GM12878 (cell line): ENCODE data around the gene PERCC1. TPM values are rescaled to one million over a fixed set of nuclear protein-coding genes. Genes with fewer than 3 reads are reported as not detected.

Experiments
- ATAC-seq: fragments of 200-7000 bp; cut with Tn5 transposase; 3 replicates; pipeline ENCODE4 v1.9.1; 2020; ENCODE audit warnings: mild to moderate bottlenecking, moderate library complexity
- BruUV-seq: library from RNA; stranded (reverse); fragments of 400-500 nt; replicated peaks from 2 replicates; lab custom pipeline; 2021; lab: Mats Ljungman, UMichigan
- CTCF ChIA-PET: fragments of 300-600 bp; sonication (Branson Sonifier 250); formaldehyde crosslinking; extraction: SDS; loops from one replicate; lab custom pipeline; 2021; ENCODE audit warnings: inconsistent platforms; lab: Yijun Ruan, JAX
- POLR2A ChIA-PET: fragments of 350-600 bp; formaldehyde crosslinking; extraction: SDS; loops from one replicate; lab custom pipeline; 2021; ENCODE audit warnings: inconsistent platforms; lab: Charles Lee
- RAD21 ChIA-PET: fragments of 300-600 bp; sonication (Branson Sonifier 250); formaldehyde crosslinking; loops from one replicate; lab custom pipeline; 2023; ENCODE audit warnings: antibody characterized with exemption; ENCODE audit not compliant: unreplicated experiment; lab: Charles Lee
- SMC1A ChIA-PET: fragments of 300-600 bp; sonication (Branson Sonifier 250); formaldehyde crosslinking; loops from one replicate; lab custom pipeline; 2023; ENCODE audit not compliant: unreplicated experiment, uncharacterized antibody; lab: Charles Lee
- DNase-seq: peaks from one replicate; pipeline ENCODE4 v3.0.0-alpha.2; 2011; ENCODE audit warnings: low read depth, low spot score
- FAIRE-seq: peaks from 3 replicates; lab custom pipeline; 2011; peaks lifted over from hg19 to GRCh38; lab: Jason Lieb, UNC
- H2AFZ ChIP-seq: 2 replicates; pipeline ENCODE4 v1.6.0; 2011; ENCODE audit warnings: low read depth, low read length, control low read depth; ENCODE audit not compliant: control insufficient read depth
- H3K27ac ChIP-seq: 2 replicates; pipeline ENCODE4 v1.5.1; 2011; ENCODE audit warnings: control low read depth; ENCODE audit not compliant: control insufficient read depth, insufficient read depth
- H3K27me3 ChIP-seq, 2 experiments: replicated peaks in 1 of 2; 2 replicates each; pipeline versions ENCODE4 v1.6.0 to v1.6.1; 2011; ENCODE audit warnings: low read length in 1 of 2; ENCODE audit not compliant: control insufficient read depth in 2 of 2, insufficient read depth in 2 of 2
- H3K36me3 ChIP-seq, 2 experiments: 2 replicates each; pipeline ENCODE4 v1.5.1; 2011; ENCODE audit warnings: low read length in 1 of 2; ENCODE audit not compliant: control insufficient read depth in 2 of 2, insufficient read depth in 2 of 2
- H3K4me1 ChIP-seq: 2 replicates; pipeline ENCODE4 v1.6.1; 2011; ENCODE audit warnings: mild to moderate bottlenecking, low read length, moderate library complexity, mixed read lengths; ENCODE audit not compliant: control insufficient read depth, insufficient read depth
- H3K4me2 ChIP-seq: 2 replicates; pipeline ENCODE4 v1.6.0; 2011; ENCODE audit warnings: control low read depth; ENCODE audit not compliant: control insufficient read depth, insufficient read depth
- H3K4me3 ChIP-seq: fragments of 200-600 bp; sonication (generic); 2 replicates; pipeline ENCODE4 v1.5.1; 2016
- H3K79me2 ChIP-seq: 2 replicates; pipeline ENCODE4 v1.6.0; 2011; ENCODE audit warnings: low read length; ENCODE audit not compliant: control insufficient read depth, insufficient read depth
- H3K9ac ChIP-seq: 2 replicates; pipeline ENCODE4 v1.8.0; 2011; ENCODE audit warnings: low read length, control low read depth, mixed read lengths; ENCODE audit not compliant: control insufficient read depth, insufficient read depth
- H3K9me3 ChIP-seq: replicated peaks from 3 replicates; pipeline ENCODE4 v1.5.1; 2011; ENCODE audit warnings: mild to moderate bottlenecking, low read length; ENCODE audit not compliant: control insufficient read depth, insufficient read depth
- H4K20me1 ChIP-seq: 2 replicates; pipeline ENCODE4 v1.6.0; 2011; ENCODE audit not compliant: control insufficient read depth, insufficient read depth
- BMI1 ChIP-seq: fragments of 450-650 bp; IDR thresholded peaks from 2 replicates; pipeline ENCODE4 v1.6.1; 2016; ENCODE audit warnings: mild to moderate bottlenecking, moderate library complexity, borderline replicate concordance
- BRCA1 ChIP-seq: IDR thresholded peaks from 2 replicates; pipeline ENCODE4 v1.6.1; 2011; ENCODE audit warnings: low read depth, low read length, improper control_type of control experiment
- NFIC ChIP-seq: IDR thresholded peaks from 2 replicates; pipeline ENCODE4 v1.6.1; 2012; ENCODE audit warnings: low read depth, mild to moderate bottlenecking, inconsistent platforms, low read length, moderate library complexity
- RBBP5 ChIP-seq: fragments of 200-600 bp; sonication (generic); conservative IDR thresholded peaks from 2 replicates; pipeline ENCODE4 v1.6.1; 2016
- WGBS: methylation state at CpG from one replicate; pipeline ENCODE4 v1.1.6; 2016; ENCODE audit warnings: low lambda C conversion rate; ENCODE audit not compliant: insufficient replicate concordance, insufficient coverage; ENCODE audit errors: missing lambda C conversion rate; 5-methylcytosine and 5-hydroxymethylcytosine counted together
- in situ Hi-C: fragments of 300-500 bp; cut with MboI; formaldehyde crosslinking; loops from 9 replicates; pipeline ENCODE4 v1.14.3; 2018; ENCODE audit warnings: mixed read lengths
- intact Hi-C: fragments of 100-400 bp; cut with micrococcal nuclease; formaldehyde crosslinking; loops from one replicate; pipeline ENCODE4 v1.14.2; 2022; ENCODE audit not compliant: unreplicated experiment
- polyA plus RNA-seq, 11 experiments: library from polyadenylated mRNA; depleted of rRNA in 4 of 11; unstranded in 6 of 11; stranded (reverse) in 5 of 11; fragments of >200 nt; fragmentation: Nextera tagmentation in 4 of 11; fragmentation: Illumina TruSeq in 1 of 11; extraction: Ambion mirVana in 4 of 11; extraction: Trizol in 1 of 11; gene quantifications; 1 replicate in 1 of 11; 2 replicates in 10 of 11; pipeline versions ENCODE4 v1.2.1 to v1.2.3, GENCODE V29; 2011 to 2016; ENCODE audit warnings: inconsistent platforms in 2 of 11, missing spikeins in 2 of 11, low read depth in 1 of 11
- total RNA-seq, 4 experiments: library from RNA; depleted of rRNA in 3 of 4; stranded (reverse); fragments of >200 nt in 3 of 4; fragmentation: Illumina TruSeq in 1 of 4; extraction: Trizol in 1 of 4; gene quantifications; 2 replicates each; pipeline versions ENCODE4 v1.2.1 to v1.2.3, GENCODE V29; 2013 to 2021
- TF ChIP-seq, protein P1 (sequence below): fragments of 450-650 bp; IDR thresholded peaks from 2 replicates; pipeline ENCODE4 v1.6.1; 2017; ENCODE audit warnings: mild to moderate bottlenecking, low read depth, inconsistent platforms; ENCODE audit not compliant: poor library complexity, severe bottlenecking

Gene PERCC1
- total and polyA plus RNA-seq, 10 of the 15 experiments (the other 5 are each of a cell fraction or from before 2014, with no cell fraction given) = not detected

DNA sequence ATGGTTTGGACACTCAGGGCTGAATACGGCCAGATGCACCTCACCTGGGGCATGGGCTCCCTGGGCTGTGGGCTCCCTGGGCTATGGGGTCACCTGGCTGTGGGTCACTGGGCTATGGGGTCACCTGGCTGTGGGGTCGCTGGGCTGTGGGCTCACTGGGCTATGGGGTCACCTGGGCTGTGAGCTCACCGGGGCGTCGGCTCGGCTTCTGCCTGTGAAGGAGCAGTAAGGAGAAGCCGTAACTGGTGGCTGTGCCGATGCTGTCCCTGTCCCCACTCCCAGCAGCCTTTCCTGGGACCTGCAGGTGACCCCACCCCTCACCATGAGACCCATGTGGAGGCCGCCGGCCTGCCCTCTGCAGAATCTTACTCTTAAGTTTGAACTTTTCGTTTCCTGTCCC is 1.9 kb upstream of the PERCC1 start:
- WGBS = 65% methylated on average over 11 of the region's 11 CpGs
- peak overlapping the region; percentile 44; the same call in 1 of the 2 replicates for H2AFZ ChIP-seq
- no peak for FAIRE-seq

More for the DNA sequence above, 1.9 kb upstream of the PERCC1 start:
- H3K36me3 ChIP-seq = no peaks in the 10 kb centered on the region
- TF ChIP-seq NFIC (no peak), RBBP5 (no peak), BRCA1 (no peak), BMI1 (no peak)
- TF ChIP-seq, protein P1, sequence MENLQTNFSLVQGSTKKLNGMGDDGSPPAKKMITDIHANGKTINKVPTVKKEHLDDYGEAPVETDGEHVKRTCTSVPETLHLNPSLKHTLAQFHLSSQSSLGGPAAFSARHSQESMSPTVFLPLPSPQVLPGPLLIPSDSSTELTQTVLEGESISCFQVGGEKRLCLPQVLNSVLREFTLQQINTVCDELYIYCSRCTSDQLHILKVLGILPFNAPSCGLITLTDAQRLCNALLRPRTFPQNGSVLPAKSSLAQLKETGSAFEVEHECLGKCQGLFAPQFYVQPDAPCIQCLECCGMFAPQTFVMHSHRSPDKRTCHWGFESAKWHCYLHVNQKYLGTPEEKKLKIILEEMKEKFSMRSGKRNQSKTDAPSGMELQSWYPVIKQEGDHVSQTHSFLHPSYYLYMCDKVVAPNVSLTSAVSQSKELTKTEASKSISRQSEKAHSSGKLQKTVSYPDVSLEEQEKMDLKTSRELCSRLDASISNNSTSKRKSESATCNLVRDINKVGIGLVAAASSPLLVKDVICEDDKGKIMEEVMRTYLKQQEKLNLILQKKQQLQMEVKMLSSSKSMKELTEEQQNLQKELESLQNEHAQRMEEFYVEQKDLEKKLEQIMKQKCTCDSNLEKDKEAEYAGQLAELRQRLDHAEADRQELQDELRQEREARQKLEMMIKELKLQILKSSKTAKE = no peak
- TF ChIP-seq, all 136 proteins: peak for 0
- ChIA-PET RAD21 (interaction anchor here (0.7 to 1.5 kb wide), 4 partner anchors 12 to 276 kb away, joined by 3 read pairs; partner anchors contain the start of gene JPT2), CTCF (interaction anchor here (0.6 to 2.2 kb wide), 7 partner anchors 42 to 249 kb away, joined by 3 to 6 read pairs (median 4); partner anchors contain the start of genes JPT2 and TELO2), SMC1A (interaction anchor here (0.6 to 0.8 kb wide), 3 partner anchors 46 to 94 kb away, joined by 3 read pairs; no protein-coding TSS in a partner anchor), POLR2A (interaction anchor here (0.6 to 0.7 kb wide), 2 partner anchors 52 to 109 kb away, joined by 3 read pairs; no protein-coding TSS in a partner anchor)
- no peak overlapping the region for H3K27ac ChIP-seq
- intact Hi-C loops (no loop called here), in situ Hi-C loops (no loop called here)
- no peak for ATAC-seq
- no peaks in the 10 kb centered on the region for H3K79me2 ChIP-seq
- DNase-seq = no peak
- no peaks in the 10 kb centered on the region; the same call in 1 of the 2 replicates for H4K20me1 ChIP-seq
- no peak overlapping the region for H3K9ac ChIP-seq
- no peaks in the 10 kb centered on the region for H3K4me1 ChIP-seq
- no peaks in the 10 kb centered on the region for H3K9me3 ChIP-seq
- no peak overlapping the region for H3K4me2 ChIP-seq
- no peak overlapping the region for H3K4me3 ChIP-seq
- H3K27me3 ChIP-seq = peaks cover 0 to 10% of the 10 kb centered on the region in 2 experiments
- no TSS peak for BruUV-seq
